ENCODE data around the gene KPTN.

The KPTN gene

GRCh38 chr19:47498561-47498960 is 14.5 kb upstream of the KPTN start:
- H3K4me3 ChIP-seq (ENCODE audit: insufficient read depth, low read depth, low read length), result no peak overlapping the region
- WGBS, 2 experiments, result 93 to 97% methylated on average over 5 of the region's 5 CpGs

GRCh38 chr19:47497821-47498520 is 14.0 kb upstream of the KPTN start:
- no peak overlapping the region for H3K27ac ChIP-seq (ENCODE audit: insufficient read depth, low read depth, low read length, poor library complexity, severe bottlenecking)
- no peaks in the 10 kb centered on the region for H3K36me3 ChIP-seq (ENCODE audit: control insufficient read depth, insufficient read depth, low read length)
- no peaks in the 10 kb centered on the region for H3K9me3 ChIP-seq (ENCODE audit: control insufficient read depth, low read length)
- WGBS, 2 experiments, result 93 to 95% methylated on average over 14 of the region's 14 CpGs
- H3K4me1 ChIP-seq (ENCODE audit: control insufficient read depth, insufficient read depth, low read length), result no peaks in the 10 kb centered on the region
- H3K4me3 ChIP-seq (ENCODE audit: insufficient read depth, low read depth, low read length), result no peak overlapping the region
- H3K27me3 ChIP-seq (ENCODE audit: control insufficient read depth, insufficient read depth, low read length, poor library complexity, severe bottlenecking), result no peaks in the 10 kb centered on the region

More at GRCh38 chr19:47498561-47498960, 14.5 kb upstream of the KPTN start:
- H3K27me3 ChIP-seq (ENCODE audit: control insufficient read depth, insufficient read depth, low read length, poor library complexity, severe bottlenecking), result no peaks in the 10 kb centered on the region
- H3K4me1 ChIP-seq (ENCODE audit: control insufficient read depth, insufficient read depth, low read length), result no peaks in the 10 kb centered on the region
- H3K9me3 ChIP-seq (ENCODE audit: control insufficient read depth, low read length), result no peaks in the 10 kb centered on the region
- no peak overlapping the region for H3K27ac ChIP-seq (ENCODE audit: insufficient read depth, low read depth, low read length, poor library complexity, severe bottlenecking)
- no peaks in the 10 kb centered on the region for H3K36me3 ChIP-seq (ENCODE audit: control insufficient read depth, insufficient read depth, low read length)

GRCh38 chr19:47497050-47497766 is 13.2 kb upstream of the KPTN start:
- 95% methylated on average over 23 of the region's 23 CpGs for WGBS, 2 experiments
- no peak overlapping the region for H3K4me3 ChIP-seq (ENCODE audit: insufficient read depth, low read depth, low read length)

GRCh38 chr19:47495478-47496372 is 11.7 kb upstream of the KPTN start:
- H3K9me3 ChIP-seq (ENCODE audit: control insufficient read depth, low read length), result no peaks in the 10 kb centered on the region
- no peak overlapping the region for H3K27ac ChIP-seq (ENCODE audit: insufficient read depth, low read depth, low read length, poor library complexity, severe bottlenecking)
- WGBS, 2 experiments, result 89 to 90% methylated on average over 17 of the region's 17 CpGs
- no peaks in the 10 kb centered on the region for H3K27me3 ChIP-seq (ENCODE audit: control insufficient read depth, insufficient read depth, low read length, poor library complexity, severe bottlenecking)
- no peaks in the 10 kb centered on the region for H3K4me1 ChIP-seq (ENCODE audit: control insufficient read depth, insufficient read depth, low read length)
- peaks cover 7% of the 10 kb centered on the region for H3K36me3 ChIP-seq (ENCODE audit: control insufficient read depth, insufficient read depth, low read length)
- H3K4me3 ChIP-seq (ENCODE audit: insufficient read depth, low read depth, low read length), result no peak overlapping the region

More at GRCh38 chr19:47497050-47497766, 13.2 kb upstream of the KPTN start:
- Histone ChIP-seq H3K9me3 (ENCODE audit: control insufficient read depth, low read length) (no peaks in the 10 kb centered on the region), H3K27ac (ENCODE audit: insufficient read depth, low read depth, low read length, poor library complexity, severe bottlenecking) (no peak overlapping the region), H3K27me3 (ENCODE audit: control insufficient read depth, insufficient read depth, low read length, poor library complexity, severe bottlenecking) (no peaks in the 10 kb centered on the region), H3K36me3 (ENCODE audit: control insufficient read depth, insufficient read depth, low read length) (peaks cover 2% of the 10 kb centered on the region), H3K4me1 (ENCODE audit: control insufficient read depth, insufficient read depth, low read length) (no peaks in the 10 kb centered on the region)

- H3K9me3 ChIP-seq (ENCODE audit: control insufficient read depth, low read length), result no peaks in the 10 kb centered on the region
- H3K4me3 ChIP-seq (ENCODE audit: insufficient read depth, low read depth, low read length), result no peak overlapping the region
- peaks cover 7% of the 10 kb centered on the region for H3K36me3 ChIP-seq (ENCODE audit: control insufficient read depth, insufficient read depth, low read length)
- H3K27me3 ChIP-seq (ENCODE audit: control insufficient read depth, insufficient read depth, low read length, poor library complexity, severe bottlenecking), result no peaks in the 10 kb centered on the region
- 90 to 95% methylated on average over 9 of the region's 9 CpGs for WGBS, 2 experiments
- H3K27ac ChIP-seq (ENCODE audit: insufficient read depth, low read depth, low read length, poor library complexity, severe bottlenecking), result no peak overlapping the region
- H3K4me1 ChIP-seq (ENCODE audit: control insufficient read depth, insufficient read depth, low read length), result no peaks in the 10 kb centered on the region
Observed at GRCh38 chr19:47494729-47495128, 10.7 kb upstream of the KPTN start.

- Histone ChIP-seq H3K27ac (ENCODE audit: insufficient read depth, low read depth, low read length, poor library complexity, severe bottlenecking) (no peak overlapping the region), H3K27me3 (ENCODE audit: control insufficient read depth, insufficient read depth, low read length, poor library complexity, severe bottlenecking) (no peaks in the 10 kb centered on the region), H3K4me1 (ENCODE audit: control insufficient read depth, insufficient read depth, low read length) (no peaks in the 10 kb centered on the region), H3K9me3 (ENCODE audit: control insufficient read depth, low read length) (no peaks in the 10 kb centered on the region), H3K36me3 (ENCODE audit: control insufficient read depth, insufficient read depth, low read length) (peaks cover 7% of the 10 kb centered on the region), H3K4me3 (ENCODE audit: insufficient read depth, low read depth, low read length) (no peak overlapping the region)
- WGBS, 2 experiments, result 90 to 91% methylated on average over 5 of the region's 5 CpGs
Observed at GRCh38 chr19:47494211-47494547, 10.2 kb upstream of the KPTN start.

- no peaks in the 10 kb centered on the region for H3K27me3 ChIP-seq (ENCODE audit: control insufficient read depth, insufficient read depth, low read length, poor library complexity, severe bottlenecking)
- peaks cover 7% of the 10 kb centered on the region for H3K36me3 ChIP-seq (ENCODE audit: control insufficient read depth, insufficient read depth, low read length)
- no peak overlapping the region for H3K4me3 ChIP-seq (ENCODE audit: insufficient read depth, low read depth, low read length)
- H3K27ac ChIP-seq (ENCODE audit: insufficient read depth, low read depth, low read length, poor library complexity, severe bottlenecking), result no peak overlapping the region
- no peaks in the 10 kb centered on the region for H3K4me1 ChIP-seq (ENCODE audit: control insufficient read depth, insufficient read depth, low read length)
- H3K9me3 ChIP-seq (ENCODE audit: control insufficient read depth, low read length), result no peaks in the 10 kb centered on the region
- 92 to 94% methylated on average over 18 of the region's 18 CpGs for WGBS, 2 experiments
Observed at GRCh38 chr19:47493378-47494210, 9.6 kb upstream of the KPTN start.

- Histone ChIP-seq H3K27me3 (ENCODE audit: control insufficient read depth, insufficient read depth, low read length, poor library complexity, severe bottlenecking) (no peaks in the 10 kb centered on the region), H3K4me1 (ENCODE audit: control insufficient read depth, insufficient read depth, low read length) (no peaks in the 10 kb centered on the region), H3K9me3 (ENCODE audit: control insufficient read depth, low read length) (no peaks in the 10 kb centered on the region), H3K4me3 (ENCODE audit: insufficient read depth, low read depth, low read length) (no peak overlapping the region), H3K36me3 (ENCODE audit: control insufficient read depth, insufficient read depth, low read length) (peaks cover 7% of the 10 kb centered on the region), H3K27ac (ENCODE audit: insufficient read depth, low read depth, low read length, poor library complexity, severe bottlenecking) (no peak overlapping the region)
- WGBS, 2 experiments, result 85% methylated on average over 23 of the region's 23 CpGs
Observed at GRCh38 chr19:47492571-47493377, 8.8 kb upstream of the KPTN start.

GRCh38 chr19:47492137-47492533 is 8.1 kb upstream of the KPTN start:
- Histone ChIP-seq H3K4me3 (ENCODE audit: insufficient read depth, low read depth, low read length) (no peak overlapping the region), H3K27me3 (ENCODE audit: control insufficient read depth, insufficient read depth, low read length, poor library complexity, severe bottlenecking) (no peaks in the 10 kb centered on the region), H3K36me3 (ENCODE audit: control insufficient read depth, insufficient read depth, low read length) (peaks cover 7% of the 10 kb centered on the region), H3K9me3 (ENCODE audit: control insufficient read depth, low read length) (no peaks in the 10 kb centered on the region), H3K4me1 (ENCODE audit: control insufficient read depth, insufficient read depth, low read length) (no peaks in the 10 kb centered on the region), H3K27ac (ENCODE audit: insufficient read depth, low read depth, low read length, poor library complexity, severe bottlenecking) (no peak overlapping the region)
- WGBS, 2 experiments, result 92 to 95% methylated on average over 14 of the region's 14 CpGs
